GM23248 (cell line): ENCODE data around the gene CHRNA4.

Experiments used
- EZH2 ChIP-seq: fragments of 200-600 bp; sonication (generic); IDR thresholded peaks from 2 replicates; pipeline ENCODE4 v1.6.1; 2018; ENCODE audit warnings: antibody characterized with exemption, mild to moderate bottlenecking; ENCODE audit not compliant: insufficient read depth, poor library complexity, severe bottlenecking
- EZH2phosphoT487 ChIP-seq: fragments of 200-600 bp; sonication (generic); IDR thresholded peaks from 2 replicates; pipeline ENCODE4 v1.6.1; 2018; ENCODE audit warnings: antibody characterized with exemption, moderate library complexity, mild to moderate bottlenecking, low read depth; ENCODE audit not compliant: insufficient read depth

DNA sequence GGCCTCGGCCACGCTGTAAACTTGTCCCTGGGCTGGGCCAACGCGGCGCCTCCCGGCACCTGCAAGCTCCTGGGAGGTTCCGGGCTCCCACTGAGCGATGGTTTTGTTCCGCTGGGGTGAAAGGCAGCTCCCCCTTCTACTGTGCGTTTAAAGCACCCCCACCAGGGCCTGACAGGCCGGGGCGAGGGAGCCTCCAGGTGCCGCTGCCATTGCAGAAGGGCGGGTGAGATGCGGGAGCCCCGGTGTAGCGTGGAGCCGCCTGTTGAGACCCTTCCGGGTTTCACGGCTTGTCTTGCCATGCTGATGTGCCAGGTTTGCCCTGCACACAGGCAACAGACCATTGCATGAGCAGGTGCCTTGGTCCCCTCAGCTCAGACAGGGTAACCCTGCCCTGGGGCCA is 65.3 kb downstream of the CHRNA4 start:
- TF ChIP-seq EZH2phosphoT487 (no peak), EZH2 (no peak)
